HepG2 (cell line): ENCODE results near the gene ZNF71. TPM values are rescaled to one million over a fixed set of nuclear protein-coding genes. Genes with fewer than 3 reads are reported as not detected.

Experiments
- CERS6 ChIP-seq: sonication (generic); formaldehyde crosslinking; IDR thresholded peaks from 2 replicates; pipeline ENCODE4 v1.5.0; 2020; ENCODE audit warnings: missing genetic modification reagents
- ELF1 ChIP-seq: sonication (generic); formaldehyde crosslinking; IDR thresholded peaks from 2 replicates; pipeline ENCODE4 v1.4.0; 2020; ENCODE audit warnings: missing genetic modification reagents
- GATAD2A ChIP-seq: IDR thresholded peaks from 2 replicates; pipeline ENCODE4 v1.6.1; 2016
- GFI1 ChIP-seq: sonication (generic); formaldehyde crosslinking; IDR thresholded peaks from 2 replicates; pipeline ENCODE4 v1.5.0; 2020; ENCODE audit warnings: missing genetic modification reagents, mild to moderate bottlenecking, borderline replicate concordance
- GTF2F1 ChIP-seq: fragments of 150-350 bp; IDR thresholded peaks from 2 replicates; pipeline ENCODE4 v1.6.1; 2014; ENCODE audit warnings: low read length
- HOXA9 ChIP-seq: sonication (generic); formaldehyde crosslinking; IDR thresholded peaks from 2 replicates; pipeline ENCODE4 v1.8.1; 2022; ENCODE audit warnings: missing genetic modification reagents, mild to moderate bottlenecking, moderate library complexity, borderline replicate concordance
- MED1 ChIP-seq: sonication (generic); formaldehyde crosslinking; IDR thresholded peaks from 2 replicates; pipeline ENCODE4 v1.4.0; 2020; ENCODE audit warnings: missing genetic modification reagents
- MTA3 ChIP-seq: sonication (generic); formaldehyde crosslinking; IDR thresholded peaks from 2 replicates; pipeline ENCODE4 v1.4.0; 2020; ENCODE audit warnings: missing genetic modification reagents
- MYC ChIP-seq: sonication (generic); formaldehyde crosslinking; IDR thresholded peaks from 2 replicates; pipeline ENCODE4 v1.9.0; 2021; ENCODE audit warnings: missing genetic modification reagents, borderline replicate concordance
- PRDM15 ChIP-seq: sonication (generic); formaldehyde crosslinking; IDR thresholded peaks from 2 replicates; pipeline ENCODE4 v1.4.0; 2020; ENCODE audit warnings: missing genetic modification reagents
- SSRP1 ChIP-seq: IDR thresholded peaks from 2 replicates; pipeline ENCODE4 v1.6.1; 2016; ENCODE audit warnings: control low read depth
- TCF7 ChIP-seq: sonication (generic); IDR thresholded peaks from 2 replicates; pipeline ENCODE4 v1.6.1; 2016; ENCODE audit warnings: antibody characterized with exemption, low read depth
- ZBTB20 ChIP-seq: sonication (generic); formaldehyde crosslinking; IDR thresholded peaks from 2 replicates; pipeline ENCODE4 v1.8.1; 2023; ENCODE audit warnings: missing genetic modification reagents, low read depth, mild to moderate bottlenecking, borderline replicate concordance
- ZFP41 ChIP-seq: sonication (generic); formaldehyde crosslinking; IDR thresholded peaks from 2 replicates; pipeline ENCODE4 v1.4.0; 2020; ENCODE audit warnings: mild to moderate bottlenecking, missing genetic modification reagents, borderline replicate concordance
- ZFYVE20 ChIP-seq: sonication (generic); formaldehyde crosslinking; IDR thresholded peaks from 2 replicates; pipeline ENCODE4 v1.8.0; 2023; ENCODE audit warnings: low read depth, mild to moderate bottlenecking, moderate library complexity, missing genetic modification reagents, borderline replicate concordance
- ZNF225 ChIP-seq: sonication (generic); formaldehyde crosslinking; IDR thresholded peaks from 2 replicates; pipeline ENCODE4 v1.4.0; 2020; ENCODE audit warnings: mild to moderate bottlenecking, missing genetic modification reagents
- ZNF780A ChIP-seq: sonication (generic); formaldehyde crosslinking; IDR thresholded peaks from 2 replicates; pipeline ENCODE4 v1.8.0; 2022; ENCODE audit warnings: mild to moderate bottlenecking, missing genetic modification reagents, moderate library complexity
- ZSCAN20 ChIP-seq: sonication (generic); formaldehyde crosslinking; IDR thresholded peaks from 2 replicates; pipeline ENCODE4 v1.4.0; 2020; ENCODE audit warnings: missing genetic modification reagents, mild to moderate bottlenecking, borderline replicate concordance
- polyA plus RNA-seq, 8 experiments: library from polyadenylated mRNA; depleted of rRNA in 3 of 8; stranded (reverse) in 7 of 8; unstranded in 1 of 8; fragments of >200 nt; fragmentation: Illumina TruSeq in 4 of 8; extraction: Trizol in 4 of 8; gene quantifications; 2 replicates each; pipeline versions ENCODE4 v1.2.1 to v1.2.3, GENCODE V29; 2011 to 2016; ENCODE audit warnings: low read depth in 4 of 8, missing spikeins in 1 of 8, mixed read lengths in 1 of 8; ENCODE audit not compliant: insufficient read depth in 1 of 8
- total RNA-seq, 5 experiments: library from RNA; depleted of rRNA; stranded (reverse); fragments of >200 nt; fragmentation: Illumina TruSeq; extraction: Trizol; gene quantifications; 2 replicates each; pipeline ENCODE4 v1.2.3, GENCODE V29; 2016; ENCODE audit warnings: low read depth in 1 of 5
- TF ChIP-seq, protein P1 (sequence below): sonication (generic); formaldehyde crosslinking; IDR thresholded peaks from 2 replicates; pipeline ENCODE4 v1.5.1; 2020; ENCODE audit warnings: missing genetic modification reagents, mild to moderate bottlenecking, borderline replicate concordance
- TF ChIP-seq, protein P2 (sequence below): sonication (generic); formaldehyde crosslinking; conservative IDR thresholded peaks from 2 replicates; pipeline ENCODE4 v1.4.0; 2020; ENCODE audit warnings: missing genetic modification reagents

ZNF71 gene
- total and polyA plus RNA-seq, 2 of the 13 experiments (the other 11 are each of a cell fraction or from before 2014, with no cell fraction given): 2.2 to 4.4 TPM

GRCh38 chr19:56637976-56638555 lies 43.0 kb downstream of the ZNF71 start (continued):
- TF ChIP-seq, protein P1, sequence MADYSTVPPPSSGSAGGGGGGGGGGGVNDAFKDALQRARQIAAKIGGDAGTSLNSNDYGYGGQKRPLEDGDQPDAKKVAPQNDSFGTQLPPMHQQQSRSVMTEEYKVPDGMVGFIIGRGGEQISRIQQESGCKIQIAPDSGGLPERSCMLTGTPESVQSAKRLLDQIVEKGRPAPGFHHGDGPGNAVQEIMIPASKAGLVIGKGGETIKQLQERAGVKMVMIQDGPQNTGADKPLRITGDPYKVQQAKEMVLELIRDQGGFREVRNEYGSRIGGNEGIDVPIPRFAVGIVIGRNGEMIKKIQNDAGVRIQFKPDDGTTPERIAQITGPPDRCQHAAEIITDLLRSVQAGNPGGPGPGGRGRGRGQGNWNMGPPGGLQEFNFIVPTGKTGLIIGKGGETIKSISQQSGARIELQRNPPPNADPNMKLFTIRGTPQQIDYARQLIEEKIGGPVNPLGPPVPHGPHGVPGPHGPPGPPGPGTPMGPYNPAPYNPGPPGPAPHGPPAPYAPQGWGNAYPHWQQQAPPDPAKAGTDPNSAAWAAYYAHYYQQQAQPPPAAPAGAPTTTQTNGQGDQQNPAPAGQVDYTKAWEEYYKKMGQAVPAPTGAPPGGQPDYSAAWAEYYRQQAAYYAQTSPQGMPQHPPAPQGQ (CRISPR knock-in tag): no peak
- TF ChIP-seq HOXA9: peak; percentile 100
- TF ChIP-seq PRDM15 (CRISPR knock-in tag): peak; percentile 91
- TF ChIP-seq ZNF225 (CRISPR knock-in tag): peak; percentile 99; the same call in 1 of the 2 replicates
- TF ChIP-seq ZNF780A: peak; percentile 99
- peak; percentile 71 for TF ChIP-seq ELF1
- peak; percentile 85 for TF ChIP-seq GATAD2A (CRISPR knock-in tag)
- peak; percentile 100 for TF ChIP-seq ZBTB20 (CRISPR knock-in tag)
- TF ChIP-seq TCF7: no peak
- TF ChIP-seq MED1 (CRISPR knock-in tag): peak; percentile 95
- peak; percentile 91 for TF ChIP-seq GFI1
- no peak for TF ChIP-seq SSRP1 (CRISPR knock-in tag)
- TF ChIP-seq ZFYVE20 (CRISPR knock-in tag): peak; percentile 99
- peak; percentile 100 for TF ChIP-seq ZSCAN20 (CRISPR knock-in tag)
- TF ChIP-seq, protein P2, sequence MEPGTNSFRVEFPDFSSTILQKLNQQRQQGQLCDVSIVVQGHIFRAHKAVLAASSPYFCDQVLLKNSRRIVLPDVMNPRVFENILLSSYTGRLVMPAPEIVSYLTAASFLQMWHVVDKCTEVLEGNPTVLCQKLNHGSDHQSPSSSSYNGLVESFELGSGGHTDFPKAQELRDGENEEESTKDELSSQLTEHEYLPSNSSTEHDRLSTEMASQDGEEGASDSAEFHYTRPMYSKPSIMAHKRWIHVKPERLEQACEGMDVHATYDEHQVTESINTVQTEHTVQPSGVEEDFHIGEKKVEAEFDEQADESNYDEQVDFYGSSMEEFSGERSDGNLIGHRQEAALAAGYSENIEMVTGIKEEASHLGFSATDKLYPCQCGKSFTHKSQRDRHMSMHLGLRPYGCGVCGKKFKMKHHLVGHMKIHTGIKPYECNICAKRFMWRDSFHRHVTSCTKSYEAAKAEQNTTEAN: peak; percentile 99
- peak; percentile 100 for TF ChIP-seq ZFP41 (CRISPR knock-in tag)
- peak; percentile 96 for TF ChIP-seq MTA3 (CRISPR knock-in tag)
- peak; percentile 99 for TF ChIP-seq CERS6 (CRISPR knock-in tag)
- TF ChIP-seq GTF2F1: no peak
- peak; percentile 94 for TF ChIP-seq MYC (CRISPR knock-in tag)
